Measurements from ENCODE around the gene NOS1.
"Not testable (repeated sequence)": the region's sequence is repeated elsewhere in the genome, so short reads cannot be mapped to it uniquely, and the experiment has no call there.

Gene NOS1

DNA sequence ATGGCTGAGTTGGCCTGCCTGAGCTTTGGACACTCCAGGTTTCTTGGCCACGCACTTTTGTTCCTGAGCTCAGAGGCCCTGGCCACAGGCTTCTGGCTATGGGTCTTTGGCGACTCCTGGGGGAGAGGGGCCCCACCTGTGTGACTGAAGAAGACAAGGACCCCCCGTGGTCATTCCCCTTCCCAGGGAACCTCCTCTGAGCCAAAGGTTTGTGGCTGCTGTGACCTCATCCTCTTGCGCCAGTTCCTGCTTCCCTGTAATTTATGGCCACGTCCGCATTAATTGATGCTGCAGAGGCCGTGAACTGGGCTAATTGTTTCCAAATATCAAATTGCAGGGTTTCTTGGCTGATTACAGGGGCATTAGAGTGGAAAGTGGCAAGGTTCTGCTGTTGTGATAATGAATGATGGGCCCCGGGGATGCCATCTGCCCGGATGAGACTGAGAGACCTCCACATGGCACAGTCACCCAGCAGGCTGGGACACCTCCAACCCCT lies 27.6 kb upstream of the NOS1 start:
- no peak overlapping the region for H3K4me3 ChIP-seq (ENCODE audit: low read depth, low read length)
- TF ChIP-seq, protein P1, sequence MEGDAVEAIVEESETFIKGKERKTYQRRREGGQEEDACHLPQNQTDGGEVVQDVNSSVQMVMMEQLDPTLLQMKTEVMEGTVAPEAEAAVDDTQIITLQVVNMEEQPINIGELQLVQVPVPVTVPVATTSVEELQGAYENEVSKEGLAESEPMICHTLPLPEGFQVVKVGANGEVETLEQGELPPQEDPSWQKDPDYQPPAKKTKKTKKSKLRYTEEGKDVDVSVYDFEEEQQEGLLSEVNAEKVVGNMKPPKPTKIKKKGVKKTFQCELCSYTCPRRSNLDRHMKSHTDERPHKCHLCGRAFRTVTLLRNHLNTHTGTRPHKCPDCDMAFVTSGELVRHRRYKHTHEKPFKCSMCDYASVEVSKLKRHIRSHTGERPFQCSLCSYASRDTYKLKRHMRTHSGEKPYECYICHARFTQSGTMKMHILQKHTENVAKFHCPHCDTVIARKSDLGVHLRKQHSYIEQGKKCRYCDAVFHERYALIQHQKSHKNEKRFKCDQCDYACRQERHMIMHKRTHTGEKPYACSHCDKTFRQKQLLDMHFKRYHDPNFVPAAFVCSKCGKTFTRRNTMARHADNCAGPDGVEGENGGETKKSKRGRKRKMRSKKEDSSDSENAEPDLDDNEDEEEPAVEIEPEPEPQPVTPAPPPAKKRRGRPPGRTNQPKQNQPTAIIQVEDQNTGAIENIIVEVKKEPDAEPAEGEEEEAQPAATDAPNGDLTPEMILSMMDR (conservative IDR thresholded peaks at IDR 0.05; ENCODE audit: low read depth, low read length), result no peak
- DNase-seq (ENCODE audit: low read depth), result no peak

DNA sequence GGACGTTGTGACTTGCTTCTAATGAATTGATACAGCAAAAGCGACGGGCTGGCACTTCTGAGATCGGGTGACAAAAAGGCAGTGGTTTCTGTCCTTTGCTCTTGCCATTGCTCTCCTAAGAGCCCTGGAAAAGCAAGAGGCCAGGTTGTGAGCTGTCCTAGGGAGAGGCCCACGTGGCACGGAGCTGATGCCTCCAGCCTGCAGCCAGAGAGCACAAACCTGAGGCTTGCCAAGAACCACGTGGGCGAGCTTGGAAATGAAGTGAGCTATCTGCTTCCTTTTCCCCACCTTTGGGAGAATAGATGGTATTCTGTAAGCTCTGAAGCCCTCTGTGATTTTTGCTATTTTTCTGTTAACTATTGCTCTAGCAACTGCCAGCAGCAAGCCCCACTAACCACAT lies 26.4 kb upstream of the NOS1 start:
- TF ChIP-seq, protein P1 (conservative IDR thresholded peaks at IDR 0.05; ENCODE audit: low read depth, low read length), result no peak
- H3K4me3 ChIP-seq (ENCODE audit: low read depth, low read length), result no peak overlapping the region
- DNase-seq (ENCODE audit: low read depth), result no peak

- no peak overlapping the region for H3K4me3 ChIP-seq (ENCODE audit: low read depth, low read length)
- TF ChIP-seq, protein P1 (conservative IDR thresholded peaks at IDR 0.05; ENCODE audit: low read depth, low read length), result no peak
- DNase-seq (ENCODE audit: low read depth), result no peak
Measured at GRCh38 chr12:117384735-117385134, 23.3 kb upstream of the NOS1 start.

DNA sequence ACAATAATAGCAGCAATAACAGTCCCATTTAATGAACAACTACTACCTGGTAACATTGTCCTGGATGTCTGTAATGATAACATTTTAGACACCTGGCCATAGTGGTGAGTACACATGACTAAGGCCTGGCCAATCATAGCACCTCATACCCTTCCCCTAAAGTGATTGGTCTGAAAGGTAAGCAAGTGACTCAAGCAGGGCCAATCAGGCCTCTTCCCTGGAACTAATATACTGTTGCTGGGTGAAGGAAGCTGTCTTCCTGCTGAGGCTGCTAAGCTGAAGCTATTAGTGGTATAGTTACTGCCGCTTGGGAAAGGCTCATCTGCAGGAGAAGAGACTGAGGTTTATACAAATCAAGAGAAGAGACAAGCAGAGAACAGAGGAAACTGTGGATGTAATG lies 18.7 kb upstream of the NOS1 start:
- TF ChIP-seq, protein P1 (conservative IDR thresholded peaks at IDR 0.05; ENCODE audit: low read depth, low read length), result no peak
- no peak for DNase-seq (ENCODE audit: low read depth)
- H3K4me3 ChIP-seq (ENCODE audit: low read depth, low read length), result no peak overlapping the region

- no peak for DNase-seq (ENCODE audit: low read depth)
- no peak overlapping the region for H3K4me3 ChIP-seq (ENCODE audit: low read depth, low read length)
- TF ChIP-seq, protein P1 (conservative IDR thresholded peaks at IDR 0.05; ENCODE audit: low read depth, low read length), result no peak
Measured at GRCh38 chr12:117377758-117378157, 16.3 kb upstream of the NOS1 start.

DNA sequence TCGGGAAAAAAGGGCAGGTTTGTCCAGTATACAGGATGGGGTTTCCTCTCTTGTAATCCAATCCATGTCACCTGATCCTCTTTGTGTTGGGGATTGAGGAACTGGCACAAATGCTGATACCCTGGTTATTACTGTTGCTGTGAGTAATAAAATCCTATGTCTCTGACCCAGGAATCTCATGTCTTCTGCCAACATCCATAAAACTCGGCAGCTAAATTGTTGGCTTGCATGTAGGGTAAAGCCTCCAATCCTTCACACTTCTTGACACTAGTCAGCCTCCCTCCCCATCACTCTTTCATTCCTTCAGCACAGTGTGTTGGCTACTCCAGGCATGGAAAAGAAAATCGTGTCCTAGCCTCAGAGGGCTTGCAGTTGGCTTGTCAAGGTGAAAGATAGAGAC lies 9.2 kb upstream of the NOS1 start:
- DNase-seq (ENCODE audit: low read depth), result no peak
- TF ChIP-seq, protein P1 (conservative IDR thresholded peaks at IDR 0.05; ENCODE audit: low read depth, low read length), result no peak
- H3K4me3 ChIP-seq (ENCODE audit: low read depth, low read length), result no peak overlapping the region

GRCh38 chr12:117370000-117370399 lies 8.6 kb upstream of the NOS1 start:
- not testable (repeated sequence) for DNase-seq (ENCODE audit: low read depth); H3K4me3 ChIP-seq (ENCODE audit: low read depth, low read length)

All from choroid plexus epithelial cell (primary cell).